Measurements from ENCODE around the gene LDLRAD4. TPM values are rescaled to one million over a fixed set of nuclear protein-coding genes. Genes with fewer than 3 reads are reported as not detected.

LDLRAD4 gene
- total RNA-seq, 6 donors from 2014 or later, result 19.5 to 26.6 (median 24.4) TPM

DNA sequence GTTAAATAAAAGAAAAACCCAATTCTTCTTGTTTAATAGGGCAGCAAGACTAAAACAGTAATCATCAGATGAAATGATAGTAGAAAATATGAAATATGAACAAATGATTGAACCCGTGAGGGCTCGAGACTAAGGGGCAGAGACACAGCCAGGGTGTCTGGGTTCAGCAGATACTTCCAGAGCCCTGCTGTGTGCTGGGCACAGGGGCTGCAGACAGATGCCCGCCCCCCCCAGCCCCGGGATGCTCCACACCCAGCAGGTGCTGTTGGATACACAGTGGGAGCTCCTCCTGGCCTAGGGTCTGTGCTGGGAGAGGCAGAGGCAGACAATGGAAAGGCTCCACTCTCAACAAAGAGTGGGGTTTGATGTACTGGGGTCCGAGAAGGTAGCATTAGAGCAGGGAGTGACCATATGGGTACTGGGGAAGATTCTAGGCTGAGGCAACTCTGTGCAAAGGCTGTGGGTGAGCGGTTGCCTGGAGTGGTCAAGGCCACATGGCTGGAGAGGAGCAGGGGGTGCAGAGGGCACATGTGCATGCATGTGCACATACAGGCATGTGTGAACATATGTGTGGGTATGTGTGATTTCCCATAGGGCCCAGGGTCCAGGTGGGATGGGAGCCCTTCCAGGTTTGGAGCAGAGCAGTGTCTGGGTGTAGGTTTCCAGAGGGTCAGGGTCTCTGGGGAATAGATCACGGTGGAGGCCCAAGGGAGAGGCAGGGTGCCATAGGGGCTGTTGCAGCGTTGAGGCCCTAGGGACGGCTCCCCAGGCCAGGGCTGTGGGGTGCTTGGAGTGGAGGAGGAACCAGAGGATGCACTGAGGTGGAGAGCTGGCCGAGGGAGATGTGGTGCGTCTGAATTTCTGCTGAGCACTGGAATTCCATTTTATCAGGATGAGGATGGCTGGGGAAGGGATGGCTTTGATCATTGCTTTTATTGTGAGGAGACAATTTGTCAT lies 36.7 kb downstream of the LDLRAD4 start:
- H3K4me3 ChIP-seq, result no peak overlapping the region
- peak in 1 of 2 donors; percentile 39 for ATAC-seq (ENCODE audit: low FRiP score in 2 of 2)
- H3K27ac ChIP-seq, result no peak overlapping the region
- H3K4me1 ChIP-seq, result peaks cover 3 to 14% (median 5%) of the 10 kb centered on the region in 4 donors
- 90 to 94% methylated on average over 11 of the region's 11 CpGs for WGBS, 2 donors
- no peaks in the 10 kb centered on the region for H3K9me3 ChIP-seq
- DNase-seq, result no peak
- no peaks in the 10 kb centered on the region for H3K27me3 ChIP-seq
- H3K36me3 ChIP-seq, result no peaks in the 10 kb centered on the region
- TF ChIP-seq, protein P1, sequence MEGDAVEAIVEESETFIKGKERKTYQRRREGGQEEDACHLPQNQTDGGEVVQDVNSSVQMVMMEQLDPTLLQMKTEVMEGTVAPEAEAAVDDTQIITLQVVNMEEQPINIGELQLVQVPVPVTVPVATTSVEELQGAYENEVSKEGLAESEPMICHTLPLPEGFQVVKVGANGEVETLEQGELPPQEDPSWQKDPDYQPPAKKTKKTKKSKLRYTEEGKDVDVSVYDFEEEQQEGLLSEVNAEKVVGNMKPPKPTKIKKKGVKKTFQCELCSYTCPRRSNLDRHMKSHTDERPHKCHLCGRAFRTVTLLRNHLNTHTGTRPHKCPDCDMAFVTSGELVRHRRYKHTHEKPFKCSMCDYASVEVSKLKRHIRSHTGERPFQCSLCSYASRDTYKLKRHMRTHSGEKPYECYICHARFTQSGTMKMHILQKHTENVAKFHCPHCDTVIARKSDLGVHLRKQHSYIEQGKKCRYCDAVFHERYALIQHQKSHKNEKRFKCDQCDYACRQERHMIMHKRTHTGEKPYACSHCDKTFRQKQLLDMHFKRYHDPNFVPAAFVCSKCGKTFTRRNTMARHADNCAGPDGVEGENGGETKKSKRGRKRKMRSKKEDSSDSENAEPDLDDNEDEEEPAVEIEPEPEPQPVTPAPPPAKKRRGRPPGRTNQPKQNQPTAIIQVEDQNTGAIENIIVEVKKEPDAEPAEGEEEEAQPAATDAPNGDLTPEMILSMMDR (IDR thresholded peaks at IDR 0.05), result no peak
- TF ChIP-seq POLR2AphosphoS5 (IDR thresholded peaks at IDR 0.05), result no peak
- no peak for TF ChIP-seq POLR2A (IDR thresholded peaks at IDR 0.05)
- no peak for TF ChIP-seq EP300 (IDR thresholded peaks at IDR 0.05)

DNA sequence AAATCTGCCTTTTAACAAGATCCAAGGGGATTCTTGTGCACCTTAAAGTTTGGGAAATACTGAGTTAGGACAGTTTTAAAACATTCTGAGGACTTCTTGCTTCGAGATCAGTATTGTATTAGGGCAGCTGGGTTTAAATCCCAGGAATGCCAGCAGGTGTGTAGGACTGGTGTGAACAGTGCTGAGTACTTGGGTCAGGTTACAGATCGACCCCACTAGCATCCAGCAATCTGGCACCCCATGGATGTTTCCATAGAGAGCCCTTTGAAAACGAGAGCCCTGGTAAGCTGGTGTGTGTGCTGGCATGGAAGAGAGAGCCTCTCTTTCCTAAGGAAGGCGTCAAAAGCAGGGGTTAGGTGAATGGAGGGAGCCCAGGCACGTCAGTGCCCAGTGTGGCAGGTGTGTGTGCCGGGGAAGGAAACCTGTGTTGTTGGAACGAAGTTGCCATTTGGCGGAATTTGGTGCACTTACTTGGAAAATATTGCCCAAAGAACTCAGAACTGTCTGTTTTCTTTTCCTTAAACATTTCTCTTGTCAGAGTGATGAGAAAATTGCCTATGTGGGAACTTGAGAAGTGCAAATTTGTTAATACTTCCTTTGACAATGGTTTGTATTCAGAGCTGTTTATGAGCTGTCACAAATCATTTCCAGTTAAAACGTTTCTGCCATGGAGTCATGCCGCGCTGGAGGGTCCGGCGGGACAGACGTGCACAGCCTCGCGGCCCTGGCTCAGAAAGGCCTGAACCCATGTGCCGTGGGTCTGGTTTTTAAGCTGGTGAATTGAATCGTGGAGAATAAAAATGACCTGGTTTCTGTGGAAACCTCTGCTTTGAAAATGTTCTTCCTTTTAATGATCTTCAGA lies 38.1 kb downstream of the LDLRAD4 start:
- ATAC-seq (ENCODE audit: low FRiP score in 2 of 2) (no peak), DNase-seq (peak in 1 of 2 donors; percentile 10)
- WGBS, 2 donors, result 80 to 84% methylated on average over 17 to 18 of the region's 18 CpGs
- Histone ChIP-seq H3K27me3 (no peaks in the 10 kb centered on the region), H3K27ac (no peak overlapping the region), H3K9me3 (no peaks in the 10 kb centered on the region), H3K4me1 (peaks cover 17 to 22% (median 18%) of the 10 kb centered on the region in 4 donors), H3K36me3 (no peaks in the 10 kb centered on the region), H3K4me3 (no peak overlapping the region)
- TF ChIP-seq POLR2AphosphoS5 (IDR thresholded peaks at IDR 0.05) (no peak), EP300 (IDR thresholded peaks at IDR 0.05) (no peak), POLR2A (IDR thresholded peaks at IDR 0.05) (no peak)
- TF ChIP-seq, protein P1 (IDR thresholded peaks at IDR 0.05), result no peak

DNA sequence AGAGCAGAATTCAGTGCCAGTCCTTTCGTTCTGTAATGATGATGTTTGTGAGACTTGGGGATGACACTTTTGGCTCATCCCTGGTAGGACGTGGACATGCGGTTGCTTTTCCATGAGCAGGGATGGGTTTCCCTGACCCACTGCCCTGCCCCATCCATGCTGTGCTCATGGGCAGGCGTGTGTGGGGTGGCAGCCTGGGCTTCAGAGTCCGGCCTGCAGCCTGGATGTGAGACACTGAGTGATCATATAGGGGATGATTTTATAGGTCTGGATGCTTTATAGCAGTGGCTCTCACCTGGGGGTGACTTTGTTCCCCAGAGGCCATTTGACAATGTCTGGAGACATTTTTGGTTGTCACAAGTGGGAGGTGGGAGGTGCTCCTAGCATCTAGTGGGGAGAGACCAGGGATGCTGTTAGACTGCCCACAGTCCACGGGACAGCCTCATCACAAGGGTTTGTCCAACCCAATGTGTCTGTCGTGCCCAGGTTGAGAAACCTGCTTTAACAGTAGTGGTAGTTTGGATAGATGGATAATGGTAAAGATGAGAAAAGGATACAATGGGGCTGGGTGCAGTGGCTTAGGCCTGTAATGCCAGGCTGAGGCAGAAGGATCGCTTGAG lies 38.9 kb downstream of the LDLRAD4 start:
- no peak for TF ChIP-seq POLR2AphosphoS5 (IDR thresholded peaks at IDR 0.05)
- no peak for TF ChIP-seq POLR2A (IDR thresholded peaks at IDR 0.05)
- no peak for TF ChIP-seq EP300 (IDR thresholded peaks at IDR 0.05)
- TF ChIP-seq, protein P1 (IDR thresholded peaks at IDR 0.05), result no peak

DNA sequence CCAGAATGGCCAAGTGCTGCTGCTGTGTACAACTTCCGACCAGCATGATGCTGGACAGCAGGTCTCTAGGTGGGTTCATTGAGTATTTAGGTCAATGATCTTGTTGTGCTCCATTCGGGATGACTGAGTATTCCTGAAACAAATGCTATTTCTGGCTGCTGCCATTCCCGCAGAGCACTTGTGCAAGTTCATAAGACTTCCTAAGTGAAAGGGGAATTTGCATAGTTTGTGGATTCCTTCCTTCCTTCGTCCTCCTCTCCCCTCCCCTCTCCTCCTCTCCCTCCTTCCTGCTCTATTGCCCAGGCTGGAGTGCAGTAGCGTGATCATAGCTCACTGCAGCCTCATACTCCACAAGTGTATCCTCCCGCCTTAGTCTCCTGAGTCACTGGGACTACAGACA lies 40.4 kb downstream of the LDLRAD4 start:
- Histone ChIP-seq H3K4me1 (peaks cover 21 to 27% (median 22%) of the 10 kb centered on the region in 4 donors), H3K27me3 (no peaks in the 10 kb centered on the region), H3K27ac (no peak overlapping the region), H3K4me3 (no peak overlapping the region), H3K9me3 (no peaks in the 10 kb centered on the region), H3K36me3 (no peaks in the 10 kb centered on the region)
- peak in 1 of 2 donors; percentile 63 for ATAC-seq (ENCODE audit: low FRiP score in 2 of 2)
- 32 to 37% methylated on average over 6 of the region's 6 CpGs for WGBS, 2 donors
- peak in 1 of 4 donors; percentile 10 for TF ChIP-seq POLR2A (IDR thresholded peaks at IDR 0.05)
- TF ChIP-seq, protein P1 (IDR thresholded peaks at IDR 0.05), result no peak
- no peak for TF ChIP-seq POLR2AphosphoS5 (IDR thresholded peaks at IDR 0.05)
- no peak for TF ChIP-seq EP300 (IDR thresholded peaks at IDR 0.05)
- no peak for DNase-seq

More for the DNA sequence above, 38.9 kb downstream of the LDLRAD4 start:
- ATAC-seq (ENCODE audit: low FRiP score in 2 of 2) (no peak), DNase-seq (no peak)
- H3K27me3 ChIP-seq, result no peaks in the 10 kb centered on the region
- no peak overlapping the region for H3K4me3 ChIP-seq
- 75 to 87% methylated on average over 6 to 8 of the region's 8 CpGs for WGBS, 2 donors
- peaks cover 21 to 27% (median 22%) of the 10 kb centered on the region in 4 donors for H3K4me1 ChIP-seq
- no peak overlapping the region for H3K27ac ChIP-seq
- H3K9me3 ChIP-seq, result no peaks in the 10 kb centered on the region
- no peaks in the 10 kb centered on the region for H3K36me3 ChIP-seq

Measured in upper lobe of left lung (tissue), 6 donors.